Natural killer cell (primary cell): ENCODE results near the gene NR3C2. TPM values are rescaled to one million over a fixed set of nuclear protein-coding genes. Genes with fewer than 3 reads are reported as not detected.
"Not testable (repeated sequence)": the region's sequence is repeated elsewhere in the genome, so short reads cannot be mapped to it uniquely, and the experiment has no call there.

Source experiments
- ATAC-seq, 3 donors: fragments of 150-1000 bp in 2 of 3; fragments of 200-7000 bp in 1 of 3; cut with Tn5 transposase; 1 replicate in 1 of 3; 2 replicates in 2 of 3; pipeline ENCODE4 v1.10.0; 2021; ENCODE audit warnings: mild to moderate bottlenecking in 2 of 3, moderate library complexity in 2 of 3
- DNase-seq, 2 donors: peaks; one replicate each; pipeline versions ENCODE4 v3.0.0 to v3.0.0-alpha.2; 2013 to 2021; ENCODE audit warnings: mixed read lengths in 1 of 2
- H3K27ac ChIP-seq: one replicate; pipeline ENCODE4 v1.5.1; 2013; ENCODE audit warnings: mild to moderate bottlenecking, low read length
- H3K27me3 ChIP-seq: one replicate; pipeline ENCODE4 v1.6.1; 2013; ENCODE audit warnings: low read length; ENCODE audit not compliant: control insufficient read depth, insufficient read depth
- H3K36me3 ChIP-seq: one replicate; pipeline ENCODE4 v1.6.1; 2013; ENCODE audit warnings: low read length; ENCODE audit not compliant: control insufficient read depth, insufficient read depth
- H3K4me1 ChIP-seq: one replicate; pipeline ENCODE4 v1.6.1; 2013; ENCODE audit warnings: low read length; ENCODE audit not compliant: control insufficient read depth, insufficient read depth
- H3K4me3 ChIP-seq: one replicate; pipeline ENCODE4 v1.5.1; 2013; ENCODE audit warnings: low read length
- H3K9me3 ChIP-seq: one replicate; pipeline ENCODE4 v1.6.1; 2013; ENCODE audit warnings: low read length; ENCODE audit not compliant: control insufficient read depth, insufficient read depth
- H3K27ac Mint-ChIP-seq, 2 donors: one replicate each; pipeline ENCODE4 v1.8.0; 2022; ENCODE audit warnings: mild to moderate bottlenecking in 2 of 2, mixed read lengths in 2 of 2, moderate library complexity in 1 of 2
- H3K27me3 Mint-ChIP-seq, 2 donors: one replicate each; pipeline ENCODE4 v1.8.0; 2022; ENCODE audit warnings: low read depth in 2 of 2, mixed read lengths in 2 of 2
- H3K36me3 Mint-ChIP-seq: one replicate; pipeline ENCODE4 v1.8.0; 2022; ENCODE audit warnings: mixed read lengths
- H3K4me1 Mint-ChIP-seq, 2 donors: one replicate each; pipeline ENCODE4 v1.8.0; 2022; ENCODE audit warnings: mixed read lengths in 2 of 2
- H3K4me3 Mint-ChIP-seq: one replicate; pipeline ENCODE4 v1.8.0; 2022; ENCODE audit warnings: mild to moderate bottlenecking, moderate library complexity, mixed read lengths
- H3K9me3 Mint-ChIP-seq, 2 donors: one replicate each; pipeline ENCODE4 v1.8.0; 2022; ENCODE audit warnings: mixed read lengths in 2 of 2
- WGBS: methylation state at CpG from one replicate; pipeline ENCODE4 v1.1.7; 2013; ENCODE audit warnings: missing lambda C conversion rate; ENCODE audit not compliant: insufficient coverage; 5-methylcytosine and 5-hydroxymethylcytosine counted together
- intact Hi-C: fragments of 100-400 bp; cut with micrococcal nuclease; formaldehyde crosslinking; loops from one replicate; pipeline ENCODE4 v1.14.2; 2022
- total RNA-seq, 4 donors: library from RNA; stranded (reverse); fragments of 120-200 nt in 1 of 4; gene quantifications; one replicate each; pipeline versions ENCODE4 v1.2.3 to v1.2.4, GENCODE V29; 2013 to 2022
- TF ChIP-seq, protein P1 (sequence below): fragments of 200-600 bp; IDR thresholded peaks from one replicate; pipeline ENCODE4 v1.8.0; 2022; ENCODE audit warnings: antibody characterized with exemption

NR3C2 gene
- total RNA-seq, 3 donors from 2014 or later (not counting 1 experiment from before 2014, with no cell fraction given), result 4.2 to 8.6 (median 6.3) TPM

DNA sequence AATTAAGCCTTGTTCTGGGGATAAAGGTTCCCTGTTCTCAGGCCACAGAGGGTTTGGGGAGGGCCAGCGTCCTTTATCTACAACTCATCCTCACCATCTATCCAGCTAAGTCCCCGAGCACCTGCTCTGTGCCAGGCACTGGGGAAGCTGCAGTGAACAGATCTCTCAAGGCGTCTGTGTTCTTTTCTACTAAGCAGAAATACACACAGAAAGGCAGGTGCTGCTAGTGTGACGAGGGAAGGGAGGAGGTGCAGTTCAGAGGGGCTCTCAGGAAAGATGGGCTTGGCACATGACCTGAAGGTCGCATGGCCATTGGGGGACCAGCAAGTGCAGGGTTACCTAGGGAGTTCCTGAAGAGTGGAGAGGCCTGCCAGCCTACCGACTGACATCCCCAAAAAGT is 352.2 kb downstream of the NR3C2 start:
- Mint-ChIP-seq H3K4me3 (no peak overlapping the region), H3K36me3 (no peaks in the 10 kb centered on the region), H3K4me1 (no peaks in the 10 kb centered on the region), H3K9me3 (peaks cover 0 to 5% of the 10 kb centered on the region in 2 donors), H3K27me3 (no peaks in the 10 kb centered on the region), H3K27ac (no peak overlapping the region)
- WGBS, result 90% methylated on average over 6 of the region's 6 CpGs
- TF ChIP-seq, protein P1, sequence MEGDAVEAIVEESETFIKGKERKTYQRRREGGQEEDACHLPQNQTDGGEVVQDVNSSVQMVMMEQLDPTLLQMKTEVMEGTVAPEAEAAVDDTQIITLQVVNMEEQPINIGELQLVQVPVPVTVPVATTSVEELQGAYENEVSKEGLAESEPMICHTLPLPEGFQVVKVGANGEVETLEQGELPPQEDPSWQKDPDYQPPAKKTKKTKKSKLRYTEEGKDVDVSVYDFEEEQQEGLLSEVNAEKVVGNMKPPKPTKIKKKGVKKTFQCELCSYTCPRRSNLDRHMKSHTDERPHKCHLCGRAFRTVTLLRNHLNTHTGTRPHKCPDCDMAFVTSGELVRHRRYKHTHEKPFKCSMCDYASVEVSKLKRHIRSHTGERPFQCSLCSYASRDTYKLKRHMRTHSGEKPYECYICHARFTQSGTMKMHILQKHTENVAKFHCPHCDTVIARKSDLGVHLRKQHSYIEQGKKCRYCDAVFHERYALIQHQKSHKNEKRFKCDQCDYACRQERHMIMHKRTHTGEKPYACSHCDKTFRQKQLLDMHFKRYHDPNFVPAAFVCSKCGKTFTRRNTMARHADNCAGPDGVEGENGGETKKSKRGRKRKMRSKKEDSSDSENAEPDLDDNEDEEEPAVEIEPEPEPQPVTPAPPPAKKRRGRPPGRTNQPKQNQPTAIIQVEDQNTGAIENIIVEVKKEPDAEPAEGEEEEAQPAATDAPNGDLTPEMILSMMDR, result no peak
- H3K27ac ChIP-seq, result no peak overlapping the region
- H3K4me3 ChIP-seq, result no peak overlapping the region
- H3K36me3 ChIP-seq, result no peaks in the 10 kb centered on the region
- no peaks in the 10 kb centered on the region for H3K9me3 ChIP-seq
- intact Hi-C loops, result no loop called here
- ATAC-seq, result no peak
- H3K27me3 ChIP-seq, result no peaks in the 10 kb centered on the region
- no peak for DNase-seq
- no peaks in the 10 kb centered on the region for H3K4me1 ChIP-seq

DNA sequence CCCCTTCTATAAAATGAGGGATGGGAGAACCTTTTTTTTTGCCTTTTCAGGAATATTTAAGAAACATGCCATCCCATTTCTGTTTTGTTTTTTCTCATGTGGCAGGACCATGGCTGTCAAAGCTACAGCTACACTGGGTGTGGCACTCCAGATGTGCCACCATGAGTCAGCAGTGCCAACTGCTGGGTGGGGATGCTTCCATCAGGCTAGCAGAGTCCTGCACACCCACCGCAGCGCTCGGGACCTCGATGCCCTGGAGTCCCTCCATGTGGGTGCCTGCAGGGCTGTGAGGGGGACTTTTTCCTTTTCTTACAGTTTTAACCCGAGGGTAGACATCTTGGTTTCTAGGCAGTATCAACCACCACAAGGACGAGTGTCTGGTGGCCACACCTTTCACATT is 352.6 kb downstream of the NR3C2 start:
- DNase-seq (no peak), ATAC-seq (no peak)
- Mint-ChIP-seq H3K4me1 (no peaks in the 10 kb centered on the region), H3K27me3 (no peaks in the 10 kb centered on the region), H3K4me3 (no peak overlapping the region), H3K36me3 (no peaks in the 10 kb centered on the region), H3K27ac (no peak overlapping the region), H3K9me3 (peaks cover 0 to 5% of the 10 kb centered on the region in 2 donors)
- intact Hi-C loops, result no loop called here
- Histone ChIP-seq H3K4me3 (no peak overlapping the region), H3K9me3 (no peaks in the 10 kb centered on the region), H3K36me3 (no peaks in the 10 kb centered on the region), H3K4me1 (no peaks in the 10 kb centered on the region), H3K27ac (no peak overlapping the region), H3K27me3 (no peaks in the 10 kb centered on the region)
- TF ChIP-seq, protein P1, result no peak
- WGBS, result 91% methylated on average over 6 of the region's 6 CpGs

DNA sequence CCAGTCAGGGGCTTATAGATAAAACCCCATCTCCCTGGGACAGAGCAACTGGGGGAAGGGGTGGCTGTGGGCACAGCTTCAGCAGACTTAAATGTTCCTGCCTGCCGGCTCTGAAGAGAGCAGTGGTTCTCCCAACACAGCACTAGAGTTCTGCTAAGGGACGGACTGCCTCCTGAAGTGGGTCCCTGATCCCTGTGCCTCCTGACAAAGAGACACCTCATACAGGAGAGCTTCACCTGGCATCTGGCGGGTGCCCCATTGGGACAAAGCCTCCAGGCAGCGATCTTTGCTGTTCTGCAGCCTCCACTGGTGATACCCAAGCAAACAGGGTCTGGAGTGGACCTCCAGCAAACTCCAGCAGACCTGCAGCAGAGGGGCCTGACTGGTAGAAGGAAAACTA is 359.1 kb downstream of the NR3C2 start:
- H3K36me3 Mint-ChIP-seq, H3K9me3 ChIP-seq, H3K27ac ChIP-seq, H3K4me1 ChIP-seq, H3K9me3 Mint-ChIP-seq, intact Hi-C loops, ATAC-seq, H3K4me3 ChIP-seq, H3K4me1 Mint-ChIP-seq, H3K27me3 Mint-ChIP-seq, H3K27me3 ChIP-seq, DNase-seq, H3K27ac Mint-ChIP-seq, H3K4me3 Mint-ChIP-seq, H3K36me3 ChIP-seq: not testable (repeated sequence)
- WGBS, result 98% methylated on average over 4 of the region's 4 CpGs

DNA sequence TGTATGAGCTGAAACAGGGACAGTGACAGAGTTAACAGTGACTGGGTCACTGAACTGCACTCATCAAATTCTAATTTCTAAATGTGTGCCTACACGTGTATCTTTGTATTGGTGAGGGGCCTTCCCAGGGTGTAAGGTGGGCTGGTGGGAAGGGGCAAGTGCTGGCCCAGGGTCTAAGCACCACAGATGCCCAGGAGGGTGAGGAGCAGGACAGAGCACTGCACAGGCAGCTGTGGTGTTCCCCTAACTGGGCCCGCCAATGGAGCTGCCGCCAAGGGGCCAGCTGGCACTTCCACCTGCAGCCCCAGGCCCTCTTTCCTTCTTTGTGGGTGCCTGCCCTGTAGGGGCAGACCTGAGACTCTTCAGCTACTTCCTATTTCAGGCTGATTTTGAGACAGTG is 360.5 kb downstream of the NR3C2 start:
- Mint-ChIP-seq H3K27ac (no peak overlapping the region), H3K27me3 (no peaks in the 10 kb centered on the region), H3K4me1 (no peaks in the 10 kb centered on the region), H3K36me3 (no peaks in the 10 kb centered on the region), H3K4me3 (no peak overlapping the region), H3K9me3 (peaks cover 0 to 8% of the 10 kb centered on the region in 2 donors)
- peak in 1 of 3 donors; percentile 27 for ATAC-seq
- H3K4me1 ChIP-seq, result no peaks in the 10 kb centered on the region
- H3K4me3 ChIP-seq, result no peak overlapping the region
- DNase-seq, result no peak
- no peaks in the 10 kb centered on the region for H3K27me3 ChIP-seq
- intact Hi-C loops, result no loop called here
- H3K27ac ChIP-seq, result no peak overlapping the region
- TF ChIP-seq, protein P1, result no peak
- 98% methylated on average over 3 of the region's 3 CpGs for WGBS
- no peaks in the 10 kb centered on the region for H3K36me3 ChIP-seq
- no peaks in the 10 kb centered on the region for H3K9me3 ChIP-seq
